Iris pigment epithelial cell (primary cell): ENCODE data around the gene NRP1.

ENCODE experiments used
- DNase-seq: peaks from one replicate; pipeline ENCODE4 v3.0.0-alpha.2; 2011; ENCODE audit warnings: low read depth

Gene NRP1

GRCh38 chr10:33290321-33291052 lies 44.0 kb downstream of the NRP1 start:
- DNase-seq = no peak

- no peak for DNase-seq
Measured at GRCh38 chr10:33289776-33290175, 44.7 kb downstream of the NRP1 start.

- DNase-seq = no peak
Measured at GRCh38 chr10:33288127-33288526, 46.3 kb downstream of the NRP1 start.

- DNase-seq = no peak
Measured at GRCh38 chr10:33287112-33287511, 47.4 kb downstream of the NRP1 start.

- DNase-seq = no peak
Measured at GRCh38 chr10:33286157-33286934, 48.1 kb downstream of the NRP1 start.

- DNase-seq = no peak
Measured at GRCh38 chr10:33284945-33285344, 49.5 kb downstream of the NRP1 start.

GRCh38 chr10:33279811-33280602 lies 54.5 kb downstream of the NRP1 start:
- DNase-seq = peak; percentile 71

GRCh38 chr10:33279276-33279675 lies 55.2 kb downstream of the NRP1 start:
- no peak for DNase-seq

- no peak for DNase-seq
Measured at GRCh38 chr10:33278198-33278597, 56.3 kb downstream of the NRP1 start.

GRCh38 chr10:33277135-33277536 lies 57.3 kb downstream of the NRP1 start:
- DNase-seq = no peak

- no peak for DNase-seq
Measured at GRCh38 chr10:33276282-33276923, 58.1 kb downstream of the NRP1 start.

GRCh38 chr10:33274096-33274785 lies 60.2 kb downstream of the NRP1 start:
- no peak for DNase-seq

- peak; percentile 89 for DNase-seq
Measured at GRCh38 chr10:33273295-33274002, 61.0 kb downstream of the NRP1 start.

- DNase-seq = no peak
Measured at GRCh38 chr10:33272635-33273034, 61.8 kb downstream of the NRP1 start.

GRCh38 chr10:33271969-33272583 lies 62.4 kb downstream of the NRP1 start:
- DNase-seq = no peak

- DNase-seq = no peak
Measured at GRCh38 chr10:33270971-33271370, 63.5 kb downstream of the NRP1 start.

- no peak for DNase-seq
Measured at GRCh38 chr10:33267708-33268107, 66.8 kb downstream of the NRP1 start.

GRCh38 chr10:33265621-33266020 lies 68.8 kb downstream of the NRP1 start:
- DNase-seq = no peak

- peak; percentile 68 for DNase-seq
Measured at GRCh38 chr10:33263453-33263852, 71.0 kb downstream of the NRP1 start.

- no peak for DNase-seq
Measured at GRCh38 chr10:33262871-33263270, 71.6 kb downstream of the NRP1 start.
